Stimulated activated CD4-positive, alpha-beta T cell treated with anti-CD3 and anti-CD28 coated beads, TNF-alpha, amount 100 ng/mL, for 48 hours (primary cell): ENCODE measurements around the gene MT2A.
"Not testable (repeated sequence)": the region's sequence is repeated elsewhere in the genome, so short reads cannot be mapped to it uniquely, and the experiment has no call there.

ENCODE experiments used
- DNase-seq, 3 donors: peaks; one replicate each; pipeline ENCODE4 v3.0.0-alpha.2; 2020; ENCODE audit warnings: low read depth in 3 of 3

MT2A gene

DNA sequence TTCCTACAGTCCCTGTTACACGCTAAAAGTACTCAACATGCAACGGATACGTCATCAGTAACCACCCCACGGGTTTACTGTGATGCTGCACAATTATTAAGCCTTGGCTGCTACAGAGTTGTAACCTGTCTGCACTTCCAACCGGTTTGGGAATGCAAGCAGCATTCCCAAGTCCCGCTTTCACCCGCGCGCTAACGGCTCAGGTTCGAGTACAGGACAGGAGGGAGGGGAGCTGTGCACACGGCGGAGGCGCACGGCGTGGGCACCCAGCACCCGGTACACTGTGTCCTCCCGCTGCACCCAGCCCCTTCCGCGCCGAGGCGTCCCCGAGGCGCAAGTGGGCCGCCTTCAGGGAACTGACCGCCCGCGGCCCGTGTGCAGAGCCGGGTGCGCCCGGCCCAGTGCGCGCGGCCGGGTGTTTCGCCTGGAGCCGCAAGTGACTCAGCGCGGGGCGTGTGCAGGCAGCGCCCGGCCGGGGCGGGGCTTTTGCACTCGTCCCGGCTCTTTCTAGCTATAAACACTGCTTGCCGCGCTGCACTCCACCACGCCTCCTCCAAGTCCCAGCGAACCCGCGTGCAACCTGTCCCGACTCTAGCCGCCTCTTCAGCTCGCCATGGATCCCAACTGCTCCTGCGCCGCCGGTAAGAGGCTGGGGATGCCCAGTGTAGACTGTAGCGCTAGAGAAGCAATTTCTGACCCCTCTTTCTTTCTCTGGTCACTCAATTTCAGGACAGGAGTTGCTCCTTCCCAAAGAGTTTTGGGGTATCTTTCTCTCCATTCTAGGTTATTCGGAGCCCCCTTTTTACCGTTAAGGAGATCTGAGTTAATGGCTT, at the start of gene MT2A:
Gene MT2A (plus strand): TSS at position 542 of the 833 bp plus-strand sequence. CDS start 72 bp downstream, at position 614.
- DNase-seq, result peak; percentile 77 to 88 (median 86)

DNA sequence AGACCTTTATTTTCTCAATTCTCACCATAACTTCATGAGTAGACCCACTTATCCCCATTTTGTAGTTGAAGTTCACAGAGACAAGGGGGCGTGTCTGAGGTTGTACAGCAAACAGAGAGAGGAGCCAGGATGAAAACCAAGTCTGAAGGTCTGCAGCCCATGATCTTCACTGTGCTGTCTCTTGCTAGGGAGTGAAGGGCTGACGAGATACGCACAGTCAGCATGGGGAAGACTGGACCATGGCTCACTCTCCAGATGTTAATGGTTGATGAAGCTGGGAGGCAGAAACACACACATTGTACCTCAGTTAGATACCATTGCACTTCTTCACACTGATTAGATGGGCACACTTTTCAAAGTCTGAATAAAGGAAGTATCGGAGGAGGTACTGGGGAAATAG, 49.3 kb upstream of the MT2A start:
- DNase-seq, result no peak

DNA sequence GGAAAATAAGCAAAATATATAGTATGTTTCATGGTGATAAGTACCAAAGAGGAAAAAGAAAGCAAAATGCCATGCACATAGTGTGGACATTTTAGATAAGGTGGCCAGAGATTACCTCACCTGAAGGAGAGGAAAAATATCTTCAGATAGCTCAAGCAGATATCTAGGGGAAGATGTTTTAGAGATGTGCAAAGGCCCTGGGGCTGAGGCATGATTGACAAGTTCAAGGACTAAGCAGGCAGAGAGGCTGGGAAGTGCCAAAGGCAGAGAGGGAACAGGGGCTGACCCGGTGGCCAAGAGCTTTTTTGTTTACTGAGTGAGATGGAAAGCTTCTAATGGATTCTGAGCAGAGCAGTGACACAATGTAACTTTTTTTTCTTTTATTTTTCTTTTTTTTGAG, 47.9 kb upstream of the MT2A start:
- DNase-seq, result no peak

DNA sequence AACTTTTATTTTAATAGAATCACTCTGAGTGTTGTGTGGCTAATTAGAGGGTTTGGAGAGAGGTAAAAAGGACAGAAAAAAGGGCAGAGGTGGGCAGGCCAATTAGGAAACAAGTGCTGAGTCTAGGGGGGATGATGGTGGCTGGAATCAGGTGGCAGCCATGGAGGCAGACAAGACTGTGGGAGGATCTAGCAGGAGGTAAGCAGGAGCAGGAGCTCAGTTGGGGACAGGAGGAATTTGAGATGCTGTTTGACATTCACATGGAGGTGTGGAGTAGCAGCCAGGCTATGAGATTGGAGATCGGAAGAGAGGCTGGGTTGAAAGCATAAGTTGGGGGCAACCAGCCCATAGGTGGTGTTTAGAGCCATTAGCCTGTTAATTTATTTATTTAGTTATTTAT, 47.3 kb upstream of the MT2A start:
- DNase-seq, result no peak

DNA sequence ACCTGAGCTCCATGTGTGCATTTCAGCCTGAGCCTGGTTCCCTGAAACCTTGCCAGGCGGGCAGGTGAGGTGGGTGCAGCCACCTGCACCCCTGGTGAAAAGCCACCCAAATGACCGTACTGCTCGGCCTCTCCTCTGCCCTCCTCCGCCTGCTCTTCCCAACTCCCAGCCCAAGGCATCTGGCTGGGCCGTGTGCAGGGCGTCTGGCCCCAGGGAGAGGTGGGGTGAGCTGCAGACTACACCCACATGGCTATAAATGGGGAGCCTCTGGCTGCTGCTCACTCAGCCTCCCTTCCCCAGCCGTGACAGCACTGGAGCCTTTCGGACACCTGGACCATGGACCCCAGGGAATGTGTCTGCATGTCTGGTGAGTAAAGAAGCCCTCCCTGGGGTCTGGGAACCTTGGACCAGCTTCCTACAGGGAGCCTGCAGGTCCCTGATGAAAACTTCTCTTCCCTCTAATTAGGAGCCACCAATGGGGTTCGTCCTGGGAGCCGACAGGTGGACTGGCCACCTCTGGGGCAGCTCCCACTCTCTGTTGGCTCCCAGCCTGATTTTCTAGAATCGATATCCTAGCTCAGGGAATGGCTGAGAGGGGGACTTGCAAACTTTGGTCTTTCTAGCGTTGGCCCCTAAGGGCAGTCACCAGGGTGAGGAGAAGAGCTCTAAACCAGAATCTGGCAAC, 43.4 kb upstream of the MT2A start, which contains the start of gene MT4:
Gene MT4 (plus strand): TSS at position 281 of the 685 bp plus-strand sequence. CDS start 56 bp downstream, at position 337.
- DNase-seq, result no peak

DNA sequence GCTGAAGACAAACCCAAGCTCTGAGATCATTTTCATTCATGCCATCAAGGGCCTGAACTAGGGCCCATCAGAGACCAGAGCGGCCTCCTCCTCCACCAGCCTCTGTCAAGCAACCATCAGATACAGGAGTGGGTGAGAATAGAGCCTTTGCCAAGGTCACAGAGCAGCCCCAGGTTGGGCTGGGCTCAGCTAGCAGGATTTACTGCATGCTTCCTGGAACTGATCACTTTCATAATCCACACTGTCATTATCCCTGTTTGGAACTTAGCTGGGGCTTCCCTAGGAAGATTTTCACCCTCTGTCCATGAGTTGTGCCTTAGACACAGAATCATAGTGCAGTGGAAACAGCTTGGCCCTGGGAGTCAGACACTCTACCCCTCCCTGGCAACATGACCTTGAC, 38.4 kb upstream of the MT2A start:
- no peak for DNase-seq

DNA sequence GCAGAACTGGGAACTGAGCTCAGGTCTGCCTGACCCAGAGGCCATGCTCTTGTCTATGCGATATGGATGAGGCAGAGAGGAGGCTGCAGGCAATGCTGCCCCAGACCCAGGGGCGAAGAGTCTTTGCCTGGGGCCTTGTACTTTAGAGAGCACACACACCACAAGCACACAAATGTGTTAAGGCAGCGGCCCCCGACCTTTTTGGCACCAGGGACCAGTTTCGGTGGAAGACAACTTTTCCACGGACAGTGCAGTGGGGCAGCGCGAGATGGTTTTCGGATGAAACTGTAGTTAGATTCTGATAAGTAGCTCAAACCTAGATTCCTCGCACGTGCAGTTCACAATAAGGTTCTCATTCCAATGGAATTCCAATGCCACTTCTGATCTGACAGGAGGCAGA, 36.9 kb upstream of the MT2A start:
- DNase-seq, result no peak

DNA sequence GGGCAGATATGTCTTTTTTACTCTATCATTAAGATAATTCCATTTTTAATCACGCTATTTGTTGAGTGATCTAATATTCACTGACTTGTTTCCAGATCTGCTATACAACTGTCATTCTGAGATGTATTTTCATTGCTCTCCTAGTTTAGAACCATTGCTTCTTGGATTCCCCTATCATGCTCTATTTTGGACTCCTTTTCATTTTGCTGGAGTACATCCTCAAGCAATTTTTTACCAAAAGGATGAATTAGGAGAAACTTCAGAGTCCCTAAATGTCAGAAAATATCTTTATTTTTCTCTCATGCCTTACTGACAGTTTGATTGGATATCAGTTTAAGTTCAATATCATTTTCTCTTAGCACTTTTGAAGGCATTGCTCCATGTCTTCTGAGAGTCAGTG, 33.8 kb upstream of the MT2A start:
- DNase-seq, result no peak

DNA sequence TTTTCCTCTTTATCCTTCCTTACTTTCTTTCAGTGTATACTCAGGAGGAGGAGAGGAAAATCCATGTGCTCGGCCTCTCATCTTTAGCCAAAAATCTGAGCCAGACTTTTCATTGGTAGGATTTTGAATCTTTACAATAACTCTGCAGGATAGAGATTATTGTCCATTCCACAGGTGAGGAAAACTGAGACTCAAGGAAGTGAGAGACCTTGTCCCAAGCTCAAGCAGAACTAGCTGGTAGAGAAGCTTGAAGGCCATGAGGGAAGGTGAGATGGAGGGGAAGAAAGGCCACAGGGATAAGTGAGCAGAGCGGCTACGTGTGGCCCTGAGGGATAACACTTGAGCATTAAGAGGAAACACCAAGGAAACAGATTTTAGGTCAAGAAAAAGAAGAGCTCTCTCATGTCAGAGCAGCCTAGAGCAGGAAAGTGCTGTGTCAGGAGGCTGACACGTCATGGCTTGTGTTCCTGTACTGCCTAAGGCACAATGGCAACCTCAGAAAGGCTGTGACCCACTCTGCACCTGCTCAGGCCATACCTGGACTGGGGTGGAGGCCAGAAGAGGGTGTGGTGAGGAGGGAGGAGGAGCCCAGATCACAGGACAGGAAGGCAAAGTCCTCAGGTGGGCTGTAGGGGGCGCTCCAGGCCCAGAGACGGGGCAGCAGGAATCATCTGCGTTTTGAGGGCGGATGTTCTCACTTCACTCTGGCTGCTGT, 31.6 kb upstream of the MT2A start:
- peak; percentile 79 to 83 (median 80) for DNase-seq

DNA sequence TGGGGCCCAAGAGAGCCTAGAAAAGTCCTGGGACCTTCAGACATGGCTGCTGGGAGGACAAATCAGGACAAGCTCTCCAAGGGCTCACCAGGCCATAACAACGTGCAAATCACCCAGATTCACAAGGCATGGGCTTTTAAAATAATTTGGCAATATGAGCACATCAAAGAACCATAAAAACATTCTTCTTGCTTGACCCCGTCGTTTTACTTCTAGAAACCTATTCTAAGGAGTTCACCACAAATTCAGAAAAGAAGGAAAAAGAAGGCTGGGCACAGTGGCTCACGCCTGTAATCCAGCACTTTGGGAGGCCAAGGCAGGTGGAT, 31.1 kb upstream of the MT2A start:
- DNase-seq, result no peak

DNA sequence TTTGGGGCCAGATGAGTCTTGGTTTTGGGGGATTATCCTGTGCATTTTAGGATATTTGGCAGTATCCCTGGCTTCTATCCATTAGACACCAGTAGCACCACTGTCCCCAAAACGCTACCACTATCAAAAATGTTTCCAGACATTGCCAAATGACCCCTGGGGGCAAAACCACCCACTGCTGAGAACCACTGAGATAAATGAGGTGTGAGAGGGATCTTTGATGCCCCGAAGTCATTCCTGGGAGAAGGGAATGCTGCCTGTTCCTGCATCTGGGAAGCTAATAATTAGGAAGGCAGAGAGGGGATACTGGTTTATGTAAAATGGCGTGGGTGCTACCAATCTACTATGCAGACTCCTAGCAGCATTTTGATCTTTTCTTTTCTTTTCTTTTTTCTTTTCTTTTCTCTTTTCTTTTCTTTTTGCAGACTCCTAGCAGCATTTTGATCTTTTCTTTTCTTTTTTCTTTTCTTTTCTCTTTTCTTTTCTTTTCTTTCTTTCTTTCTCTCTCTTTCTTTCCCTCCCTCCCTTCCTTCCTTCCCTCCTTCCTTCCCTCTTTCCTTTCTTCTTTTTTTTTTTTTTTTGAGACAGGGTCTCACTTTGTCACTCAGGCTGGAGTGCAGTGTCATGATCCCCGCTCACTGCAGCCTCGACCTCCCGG, 27.9 kb upstream of the MT2A start:
- DNase-seq, result no peak

DNA sequence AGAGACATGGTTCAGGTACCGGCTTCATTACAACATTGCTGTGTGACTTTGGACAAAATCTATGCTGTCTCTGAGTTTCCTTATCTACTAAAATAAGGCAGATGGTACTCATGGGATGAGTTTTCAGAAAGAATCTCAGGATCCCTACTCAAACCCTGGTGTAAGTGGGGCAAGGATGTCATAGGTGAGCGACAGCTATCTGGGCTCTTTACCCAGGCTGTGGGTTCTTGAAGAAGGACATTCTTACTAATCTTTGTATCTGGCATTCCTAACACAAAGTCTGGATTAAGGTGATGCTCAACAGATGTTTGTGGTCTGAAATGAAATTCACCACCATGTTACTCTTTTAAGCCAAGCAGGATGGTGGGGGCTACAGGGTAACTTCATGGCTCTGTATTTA, 25.5 kb upstream of the MT2A start:
- DNase-seq, result not testable (repeated sequence)

DNA sequence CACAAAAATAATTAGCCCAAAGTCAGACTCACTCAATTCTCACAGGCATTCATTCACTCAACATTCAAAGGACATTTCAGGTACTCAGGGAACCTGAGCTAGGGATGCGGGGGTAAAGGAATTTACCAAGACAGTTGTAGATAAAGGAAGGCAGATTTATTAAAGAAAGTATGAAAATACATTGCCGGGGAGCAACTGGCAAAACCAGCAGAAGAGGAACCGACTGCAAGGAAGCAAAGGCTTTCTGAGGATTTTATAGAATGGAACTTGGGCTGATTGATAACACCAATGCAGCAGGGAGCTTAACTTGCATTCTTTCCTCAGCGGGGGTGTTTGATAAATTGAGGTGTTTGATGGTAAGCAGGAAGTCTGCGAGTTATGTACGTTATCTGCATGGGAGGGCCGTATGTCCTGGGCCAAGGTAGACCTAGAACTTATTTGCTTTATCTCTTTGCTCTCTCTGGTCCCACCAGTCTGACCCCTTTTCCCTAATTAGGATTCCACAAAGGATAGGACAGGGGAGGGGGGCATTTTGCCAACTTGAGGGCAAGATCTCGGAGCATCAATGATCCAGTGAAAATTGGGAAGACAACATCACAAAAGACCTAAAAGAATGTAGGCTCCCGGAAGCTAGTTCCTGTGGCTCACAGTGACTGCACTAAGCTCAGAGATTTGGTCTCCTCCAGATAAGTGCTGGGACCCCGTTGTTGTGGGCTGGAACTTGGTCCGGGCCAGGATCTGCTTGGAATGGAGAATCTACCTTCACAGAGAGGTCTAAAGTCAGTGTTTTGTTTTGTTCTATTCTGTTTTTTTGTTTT, 24.8 kb upstream of the MT2A start:
- no peak for DNase-seq

DNA sequence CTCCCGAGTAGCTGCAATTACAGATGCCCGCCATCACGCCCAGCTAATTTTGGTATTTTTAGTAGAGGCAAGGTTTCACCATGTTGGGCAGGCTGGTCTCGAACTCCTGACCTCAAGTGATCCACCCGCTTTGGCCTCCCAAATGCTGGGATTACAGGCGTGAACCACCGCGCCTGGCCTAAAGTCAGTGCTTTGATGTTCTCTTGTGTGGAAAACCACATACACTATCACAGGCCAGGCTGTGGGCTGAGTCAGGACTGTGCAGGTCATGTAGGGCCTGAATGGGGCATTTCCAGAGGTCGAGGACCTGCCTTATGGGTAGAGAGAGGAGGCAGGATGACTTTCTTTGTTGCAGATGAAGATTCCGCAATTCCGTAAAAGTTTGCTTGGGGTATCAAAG, 24.1 kb upstream of the MT2A start:
- no peak for DNase-seq

DNA sequence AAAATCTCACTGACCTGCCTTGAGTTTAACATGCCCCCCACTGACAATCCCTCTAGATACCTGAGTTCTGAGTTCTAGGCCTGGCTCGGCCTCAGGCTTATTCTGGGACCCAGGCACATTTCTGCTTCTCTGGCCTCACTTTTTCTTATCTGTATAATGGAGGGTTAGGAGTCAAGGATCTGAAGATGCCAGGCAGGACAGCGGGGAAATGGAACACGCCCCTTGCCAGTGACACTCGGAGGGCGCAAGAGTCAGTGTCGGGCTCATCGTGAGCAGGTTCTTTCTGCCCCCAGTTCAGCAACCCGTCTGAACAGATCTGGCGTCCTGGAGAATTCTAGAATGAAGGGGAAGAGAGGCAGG, 19.6 kb upstream of the MT2A start:
- DNase-seq, result no peak

DNA sequence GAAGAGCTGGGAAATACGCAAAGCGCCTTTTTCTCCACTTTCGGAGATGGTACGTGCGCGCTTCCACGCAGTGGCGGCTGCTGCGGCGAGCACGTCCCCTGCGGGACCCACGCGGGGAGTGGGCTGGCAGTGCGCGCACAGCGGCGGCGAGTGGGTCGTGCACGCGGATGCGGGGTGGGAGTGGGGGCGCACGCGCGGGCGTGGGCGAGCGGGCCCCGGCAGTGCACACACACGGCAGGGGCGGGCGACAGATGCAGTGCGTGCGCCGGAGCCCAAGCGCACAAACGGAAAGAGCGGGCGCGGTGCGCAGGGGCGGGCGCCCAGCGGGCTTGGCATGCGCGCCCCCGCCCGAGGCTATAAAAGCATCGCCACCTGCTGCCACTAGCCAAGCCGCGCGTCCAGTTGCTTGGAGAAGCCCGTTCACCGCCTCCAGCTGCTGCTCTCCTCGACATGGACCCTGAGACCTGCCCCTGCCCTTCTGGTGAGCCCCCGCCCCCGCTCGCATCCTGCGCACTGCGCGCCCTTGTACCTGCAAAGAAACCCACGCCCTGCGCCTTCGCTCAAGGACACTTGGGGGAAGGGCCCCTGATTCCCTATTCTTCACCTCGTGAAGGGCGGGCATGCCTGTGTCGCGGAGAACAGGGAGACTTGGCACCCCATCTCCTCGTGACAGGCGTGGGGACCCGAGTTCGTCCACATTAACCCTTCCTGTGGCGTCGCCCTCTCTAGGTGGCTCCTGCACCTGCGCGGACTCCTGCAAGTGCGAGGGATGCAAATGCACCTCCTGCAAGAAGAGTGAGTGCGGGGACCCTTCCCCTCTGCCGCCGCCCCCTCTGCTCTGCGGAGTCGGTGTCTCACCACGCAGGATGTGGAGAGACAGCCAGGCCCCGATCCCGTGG, 19.0 kb upstream of the MT2A start, which contains the start of gene MT3:
Gene MT3 (plus strand): TSS at position 388 of the 899 bp plus-strand sequence. CDS start 63 bp downstream, at position 451.
- no peak for DNase-seq

DNA sequence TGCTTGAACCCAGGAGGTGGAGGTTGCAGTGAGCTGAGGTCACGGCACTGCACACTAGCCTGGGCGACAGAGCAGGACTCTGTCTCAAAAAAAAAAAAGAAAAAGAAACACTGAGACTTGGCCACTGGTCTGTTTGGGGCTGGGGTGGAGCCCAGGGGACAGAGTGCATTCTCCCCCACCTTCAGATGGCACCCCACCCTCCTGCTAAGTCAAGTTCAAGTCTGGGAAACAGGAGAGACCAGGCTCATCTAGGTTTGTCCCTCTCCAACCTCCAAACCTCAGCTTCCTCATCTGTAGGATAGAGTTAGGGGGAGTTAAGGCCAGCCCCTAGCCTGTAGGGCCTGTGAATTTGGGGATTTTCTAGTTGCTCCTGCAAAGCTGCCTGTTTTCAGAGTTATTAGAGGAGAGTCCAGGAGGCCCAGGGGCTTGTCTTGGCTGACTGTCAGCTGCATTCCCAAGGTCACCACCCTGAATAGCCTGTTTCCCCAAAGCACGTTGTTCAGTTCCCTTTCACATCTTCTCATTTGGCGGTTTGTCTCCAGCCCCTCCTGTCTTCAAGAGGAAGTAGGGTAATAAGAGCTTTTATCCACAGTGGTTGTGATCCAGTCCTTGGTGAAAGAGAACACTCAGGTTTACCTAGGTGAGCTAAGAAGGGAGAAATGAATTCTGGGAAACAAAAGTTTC, 16.9 kb upstream of the MT2A start:
- DNase-seq, result no peak

DNA sequence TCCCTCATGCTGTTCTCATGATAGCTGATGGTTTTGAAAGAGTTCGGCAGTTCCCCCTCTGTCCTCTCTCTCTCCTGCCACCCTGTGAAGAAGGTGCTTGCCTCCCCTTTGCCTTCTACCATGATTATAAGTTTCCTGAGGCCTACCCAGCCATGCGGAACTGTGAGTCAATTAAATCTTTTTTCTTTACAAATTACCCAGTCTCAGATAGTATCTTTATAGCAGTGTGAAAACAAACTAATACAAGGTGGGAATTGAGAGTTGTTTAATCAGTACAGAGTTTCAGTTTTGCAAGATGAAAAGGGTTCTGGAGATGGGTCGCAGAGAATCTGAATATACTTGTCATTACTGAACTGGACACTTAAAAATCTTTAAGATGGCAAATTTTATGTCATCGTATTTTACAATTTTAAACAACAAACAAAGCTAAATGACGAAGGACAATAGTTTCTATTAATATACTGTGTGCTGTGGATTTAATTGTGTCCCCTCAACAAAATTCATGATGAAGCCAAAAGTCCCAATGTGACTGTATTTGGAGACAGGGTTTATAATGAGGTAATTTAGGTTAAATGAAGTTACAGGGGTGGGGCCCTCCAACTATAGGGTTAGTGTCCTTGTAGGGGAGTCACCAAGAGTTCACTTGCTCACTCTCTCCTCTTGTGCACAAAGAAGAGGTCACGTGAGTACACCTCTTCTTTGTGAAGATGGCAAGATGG, 14.7 kb upstream of the MT2A start:
- no peak for DNase-seq

DNA sequence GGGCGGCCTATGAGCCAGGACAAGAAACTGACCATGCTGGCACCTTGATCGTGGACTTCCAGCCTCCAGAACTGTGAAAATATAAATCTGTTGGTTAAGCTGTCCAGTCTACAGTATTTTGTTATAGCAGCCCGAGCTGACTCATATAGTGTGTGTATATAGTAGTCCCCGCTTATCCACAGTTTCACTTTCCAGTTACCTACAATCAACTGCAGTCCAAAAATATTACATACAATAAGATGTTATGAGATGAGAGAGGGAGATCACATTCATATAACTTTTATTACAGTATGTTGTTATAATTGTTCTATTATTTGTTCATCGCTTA, 14.1 kb upstream of the MT2A start:
- no peak for DNase-seq
